ENCODE data around the gene TRIM50. TPM values are rescaled to one million over a fixed set of nuclear protein-coding genes. Genes with fewer than 3 reads are reported as not detected.

The TRIM50 gene
- total and polyA plus RNA-seq, 2 of the 4 experiments (the other 2 are of a cell fraction): not detected

DNA sequence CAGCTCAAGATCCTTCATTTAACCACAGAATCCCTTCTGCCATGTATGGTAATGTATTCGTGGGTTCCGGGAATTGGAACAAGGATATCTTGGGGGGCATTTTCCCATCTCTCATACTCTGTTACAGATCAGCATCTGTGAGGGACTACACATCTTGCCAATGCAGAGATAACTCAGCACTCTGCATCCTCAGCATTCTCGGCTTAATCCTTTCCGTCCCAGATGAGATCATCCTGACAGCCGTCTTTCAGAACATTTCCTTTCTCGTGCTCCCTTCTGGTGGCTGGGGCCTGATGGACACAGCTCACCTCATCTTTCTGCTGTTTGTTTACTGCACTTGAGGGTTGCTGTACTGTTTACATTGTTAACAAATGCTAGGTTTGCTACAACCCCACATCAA is 25.4 kb upstream of the TRIM50 start:
- intact Hi-C loops (cut with micrococcal nuclease) (loop anchor here (5.0 kb wide), 2 partner anchors 34 to 74 kb away; no protein-coding TSS in a partner anchor), in situ Hi-C loops (cut with MboI; ENCODE audit: low sequenced_read_pairs) (no loop called here), dilution Hi-C loops (cut with HindIII; ENCODE audit: low sequenced_read_pairs, unreplicated experiment) (no loop called here)
- POLR2A ChIA-PET (ENCODE audit: unreplicated experiment): no interaction called here
- H3K4ac ChIP-seq (ENCODE audit: low read depth, low read length): no peak overlapping the region
- no peak overlapping the region for H2BK20ac ChIP-seq (ENCODE audit: low read depth, low read length)
- no peak overlapping the region for H3K9ac ChIP-seq (ENCODE audit: low read depth, low read length)
- no peak overlapping the region for H4K8ac ChIP-seq (ENCODE audit: low read depth in 2 of 2, low read length in 2 of 2)
- H3K18ac ChIP-seq (ENCODE audit: low read depth, low read length): no peak overlapping the region
- H3K36me3 ChIP-seq (ENCODE audit: control insufficient read depth, insufficient read depth, low read length): no peaks in the 10 kb centered on the region
- H3K4me1 ChIP-seq (ENCODE audit: control insufficient read depth, insufficient read depth, low read length): peaks cover 4% of the 10 kb centered on the region; the same call in 1 of the 2 replicates
- peaks cover 9% of the 10 kb centered on the region for H3K9me3 ChIP-seq (ENCODE audit: control insufficient read depth, insufficient read depth, low read length)
- H2BK15ac ChIP-seq (ENCODE audit: low read depth, low read length): no peak overlapping the region
- H2AK9ac ChIP-seq (replicated peaks; ENCODE audit: low read depth, low read length, poor library complexity): no peak overlapping the region
- no peak overlapping the region for H3K14ac ChIP-seq (replicated peaks; ENCODE audit: low read depth, low read length)
- H3K23ac ChIP-seq (ENCODE audit: low read depth, low read length): no peak overlapping the region
- no CpG with 5 or more reads among the region's 6 CpGs for WGBS, 2 experiments (ENCODE audit: extremely low coverage in 2 of 2, insufficient read length in 1 of 2)
- no peak overlapping the region for H2BK120ac ChIP-seq (ENCODE audit: low read depth, low read length)
- H4K5ac ChIP-seq (ENCODE audit: low read depth, low read length): no peak overlapping the region
- H3K27me3 ChIP-seq (ENCODE audit: control insufficient read depth, insufficient read depth, low read length): peaks cover 6% of the 10 kb centered on the region
- H3K4me2 ChIP-seq (ENCODE audit: low read depth, low read length): no peak overlapping the region
- no peaks in the 10 kb centered on the region for H4K20me1 ChIP-seq (ENCODE audit: insufficient read depth, low read length)
- TF ChIP-seq NFE2L2 (IDR thresholded peaks at IDR 0.05; ENCODE audit: low read depth, low read length): no peak
- no peak for TF ChIP-seq RFX5 (IDR thresholded peaks at IDR 0.05; ENCODE audit: low read depth, low read length)
- TF ChIP-seq, protein P1, sequence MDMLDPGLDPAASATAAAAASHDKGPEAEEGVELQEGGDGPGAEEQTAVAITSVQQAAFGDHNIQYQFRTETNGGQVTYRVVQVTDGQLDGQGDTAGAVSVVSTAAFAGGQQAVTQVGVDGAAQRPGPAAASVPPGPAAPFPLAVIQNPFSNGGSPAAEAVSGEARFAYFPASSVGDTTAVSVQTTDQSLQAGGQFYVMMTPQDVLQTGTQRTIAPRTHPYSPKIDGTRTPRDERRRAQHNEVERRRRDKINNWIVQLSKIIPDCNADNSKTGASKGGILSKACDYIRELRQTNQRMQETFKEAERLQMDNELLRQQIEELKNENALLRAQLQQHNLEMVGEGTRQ (IDR thresholded peaks at IDR 0.05; ENCODE audit: low read depth, low read length): no peak
- TF ChIP-seq MAZ (IDR thresholded peaks at IDR 0.05; ENCODE audit: borderline replicate concordance, low read depth, low read length): no peak
- no peak for TF ChIP-seq MAFK (IDR thresholded peaks at IDR 0.05; ENCODE audit: low read depth, low read length)
- TF ChIP-seq POLR2A (IDR thresholded peaks at IDR 0.05; ENCODE audit: low read depth, low read length): no peak
- TF ChIP-seq BHLHE40 (IDR thresholded peaks at IDR 0.05; ENCODE audit: low read depth, low read length): no peak
- TF ChIP-seq RCOR1 (IDR thresholded peaks at IDR 0.05; ENCODE audit: insufficient replicate concordance, low read length): no peak
- no peak for TF ChIP-seq CTCF (conservative IDR thresholded peaks at IDR 0.05; ENCODE audit: low read depth, low read length)
- H3K79me1 ChIP-seq (ENCODE audit: low read depth in 1 of 2, low read length in 2 of 2): no peaks in the 10 kb centered on the region
- no peak overlapping the region for H3K56ac ChIP-seq (ENCODE audit: extremely low read depth, insufficient read depth, low read length)
- no peak overlapping the region for H3K4me3 ChIP-seq (ENCODE audit: insufficient read depth, low read depth, low read length)
- H3K9me1 ChIP-seq (ENCODE audit: insufficient read depth, low read length): peaks cover 4% of the 10 kb centered on the region; the same call in 1 of the 2 replicates
- CTCF ChIA-PET: no interaction called here
- no peak overlapping the region for H4K91ac ChIP-seq (ENCODE audit: insufficient read depth, low read depth, low read length)
- no peak overlapping the region for H2AFZ ChIP-seq (replicated peaks; ENCODE audit: low read length, poor library complexity)
- ATAC-seq (ENCODE audit: low read depth) (no peak), DNase-seq (no peak)
- BruUV-seq (replicated peaks): no TSS peak
- H3K27ac ChIP-seq (ENCODE audit: insufficient read depth, low read length): no peak overlapping the region
- no peak overlapping the region for H2BK5ac ChIP-seq (ENCODE audit: low read depth, low read length, poor library complexity, severe bottlenecking)
- H2AK5ac ChIP-seq (ENCODE audit: low read depth, low read length): no peak overlapping the region
